Tibial nerve (tissue), 4 donors: ENCODE results near the gene EXOC1.

Source experiments
- CTCF ChIP-seq, 5 experiments: fragments of 200-600 bp in 3 of 5; fragments of 450-650 bp in 2 of 5; sonication (generic) in 3 of 5; IDR thresholded peaks; one replicate each; pipeline ENCODE4 v1.5.1; 2016 to 2019; ENCODE audit warnings: antibody characterized with exemption in 5 of 5, mild to moderate bottlenecking in 3 of 5, moderate library complexity in 2 of 5
- EP300 ChIP-seq, 2 donors: sonication (generic); formaldehyde crosslinking; IDR thresholded peaks; one replicate each; pipeline ENCODE4 v1.6.1; 2017; ENCODE audit warnings: antibody characterized with exemption in 2 of 2, mild to moderate bottlenecking in 1 of 2
- POLR2A ChIP-seq, 2 donors: fragments of 450-650 bp; IDR thresholded peaks; one replicate each; pipeline ENCODE4 v1.6.1; 2017; ENCODE audit warnings: antibody characterized with exemption in 2 of 2, mild to moderate bottlenecking in 2 of 2, moderate library complexity in 2 of 2

GRCh38 chr4:55906323-55906722 is 52.9 kb downstream of the EXOC1 start:
- TF ChIP-seq CTCF (IDR thresholded peaks at IDR 0.05) (no peak), POLR2A (IDR thresholded peaks at IDR 0.05) (no peak), EP300 (IDR thresholded peaks at IDR 0.05) (no peak)
